Hepatocyte (in vitro differentiated cells): ENCODE data around the gene TAPBPL. TPM values are rescaled to one million over a fixed set of nuclear protein-coding genes. Genes with fewer than 3 reads are reported as not detected.
A peak's percentile ranks its signal among the peaks of the same experiment; 100 is the strongest.
"Not testable (repeated sequence)": the region's sequence is repeated elsewhere in the genome, so short reads cannot be mapped to it uniquely, and the experiment has no call there.

Experiments
- DNase-seq: peaks from one replicate; pipeline ENCODE4 v3.0.0-alpha.2; 2016; ENCODE audit warnings: low spot score
- H2AFZ ChIP-seq: fragments of 200-600 bp; sonication (generic); 2 replicates; pipeline ENCODE4 v1.6.0; 2016; ENCODE audit warnings: antibody characterized with exemption, mild to moderate bottlenecking
- H3K27ac ChIP-seq: fragments of 200-600 bp; sonication (generic); 2 replicates; pipeline ENCODE4 v1.5.1; 2016; ENCODE audit warnings: mild to moderate bottlenecking
- H3K27me3 ChIP-seq: fragments of 200-600 bp; sonication (generic); 2 replicates; pipeline ENCODE4 v1.6.1; 2016
- H3K36me3 ChIP-seq: fragments of 200-600 bp; sonication (generic); replicated peaks from 2 replicates; pipeline ENCODE4 v1.5.1; 2016; ENCODE audit warnings: low read depth; ENCODE audit not compliant: insufficient read depth
- H3K4me1 ChIP-seq: fragments of 200-600 bp; sonication (generic); 2 replicates; pipeline ENCODE4 v1.5.1; 2016; ENCODE audit warnings: mild to moderate bottlenecking, moderate library complexity; ENCODE audit not compliant: insufficient read depth
- H3K4me2 ChIP-seq: fragments of 200-600 bp; sonication (generic); 2 replicates; pipeline ENCODE4 v1.6.0; 2016
- H3K4me3 ChIP-seq: fragments of 200-600 bp; sonication (generic); 2 replicates; pipeline ENCODE4 v1.5.1; 2016; ENCODE audit warnings: mild to moderate bottlenecking
- H3K79me2 ChIP-seq: fragments of 200-600 bp; sonication (generic); 2 replicates; pipeline ENCODE4 v1.6.0; 2017; ENCODE audit warnings: mild to moderate bottlenecking
- H3K9me2 ChIP-seq: fragments of 200-600 bp; sonication (generic); replicated peaks from 2 replicates; pipeline ENCODE4 v1.6.0; 2017; ENCODE audit warnings: mild to moderate bottlenecking; ENCODE audit not compliant: insufficient read depth
- H3K9me3 ChIP-seq: fragments of 200-600 bp; sonication (generic); 2 replicates; pipeline ENCODE4 v1.5.1; 2016; ENCODE audit warnings: low read depth, mild to moderate bottlenecking
- H4K20me1 ChIP-seq: fragments of 200-600 bp; sonication (generic); 2 replicates; pipeline ENCODE4 v1.6.0; 2016; ENCODE audit warnings: mild to moderate bottlenecking; ENCODE audit not compliant: insufficient read depth, poor library complexity, severe bottlenecking
- EZH2 ChIP-seq: fragments of 200-600 bp; sonication (generic); IDR thresholded peaks from 2 replicates; pipeline ENCODE4 v1.6.1; 2016; ENCODE audit warnings: antibody characterized with exemption, mild to moderate bottlenecking, borderline replicate concordance
- EZH2phosphoT487 ChIP-seq: fragments of 200-600 bp; sonication (generic); IDR thresholded peaks from one replicate; pipeline ENCODE4 v1.6.1; 2018; ENCODE audit warnings: antibody characterized with exemption, mild to moderate bottlenecking, low read depth, moderate library complexity; ENCODE audit not compliant: unreplicated experiment, severe bottlenecking
- WGBS: methylation state at CpG from one replicate; pipeline ENCODE4 v1.1.6; 2016; ENCODE audit warnings: low lambda C conversion rate; ENCODE audit errors: missing lambda C conversion rate; 5-methylcytosine and 5-hydroxymethylcytosine counted together
- polyA plus RNA-seq: library from polyadenylated mRNA; unstranded; fragments of >200 nt; fragmentation: Nextera tagmentation; extraction: Ambion mirVana; gene quantifications from 2 replicates; pipeline ENCODE4 v1.2.1, GENCODE V29; 2016
- total RNA-seq: library from RNA; depleted of rRNA; stranded (reverse); fragments of >200 nt; gene quantifications from 2 replicates; pipeline ENCODE4 v1.2.3, GENCODE V29; 2014
- TF ChIP-seq, protein P1 (sequence below): fragments of 200-600 bp; sonication (generic); IDR thresholded peaks from 2 replicates; pipeline ENCODE4 v1.5.1; 2016; ENCODE audit warnings: antibody characterized with exemption, mild to moderate bottlenecking; ENCODE audit not compliant: poor library complexity

TAPBPL gene
- total and polyA plus RNA-seq, 2 experiments from 2014 or later: 8.2 to 9.7 TPM

DNA sequence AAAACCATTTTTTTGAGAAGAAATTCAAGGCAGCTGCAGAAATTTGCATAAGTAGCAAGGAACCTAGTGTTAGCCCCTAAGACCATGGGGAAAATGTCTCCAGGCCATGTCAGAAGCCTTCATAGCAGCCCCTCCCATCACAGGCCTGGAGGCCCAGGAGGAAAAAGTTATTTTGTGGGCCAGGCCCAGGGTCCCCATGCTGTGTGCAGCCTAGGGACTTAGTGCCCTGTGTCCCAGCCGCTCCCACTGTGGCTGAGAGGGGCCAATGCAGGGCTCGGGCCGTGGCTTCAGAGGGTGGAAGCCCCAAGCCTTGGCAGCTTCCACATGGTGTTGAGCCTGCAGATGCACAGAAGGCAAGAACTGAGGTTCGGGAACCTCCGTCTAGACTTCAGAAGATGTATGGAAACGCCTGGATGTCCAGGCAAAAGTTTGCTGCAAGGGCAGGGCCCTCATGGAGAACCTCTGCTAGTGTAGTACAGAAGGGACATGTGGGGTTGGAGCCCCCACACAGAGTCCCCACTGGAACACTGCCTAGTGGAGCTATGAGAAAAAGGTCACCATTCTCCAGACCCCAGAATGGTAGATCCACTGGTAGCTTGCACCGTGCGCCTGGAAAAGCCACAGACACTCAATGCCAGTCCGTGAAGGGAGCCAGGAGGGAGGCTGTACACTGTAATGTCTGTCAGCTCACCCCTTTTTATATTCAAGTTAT is 15.9 kb downstream of the TAPBPL start:
- peaks cover 13% of the 10 kb centered on the region for H3K79me2 ChIP-seq
- not testable (repeated sequence) for DNase-seq, H3K27ac ChIP-seq, H3K36me3 ChIP-seq, H3K9me3 ChIP-seq, H3K27me3 ChIP-seq, H2AFZ ChIP-seq, H3K4me2 ChIP-seq, H3K4me1 ChIP-seq, H3K4me3 ChIP-seq, H4K20me1 ChIP-seq, H3K9me2 ChIP-seq
- 95% methylated on average over 9 of the region's 9 CpGs for WGBS

DNA sequence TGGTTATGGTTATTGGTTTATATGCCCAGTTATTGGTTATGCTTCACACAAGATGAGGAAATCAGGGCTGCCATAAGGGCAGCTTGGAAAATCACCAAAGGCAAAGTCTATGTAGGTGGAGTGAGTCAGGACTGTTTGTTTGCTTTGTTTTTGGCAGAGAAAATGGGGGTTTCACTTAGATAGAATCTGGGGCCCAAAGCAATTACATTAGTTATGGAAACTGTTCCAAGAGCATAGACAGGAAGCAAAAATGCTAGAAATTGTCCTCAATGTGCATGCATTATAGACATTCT is 16.4 kb downstream of the TAPBPL start:
- peaks cover 7% of the 10 kb centered on the region for H3K4me1 ChIP-seq
- peaks cover 13% of the 10 kb centered on the region for H3K79me2 ChIP-seq
- no peak overlapping the region for H2AFZ ChIP-seq
- no peak for DNase-seq
- H4K20me1 ChIP-seq: no peaks in the 10 kb centered on the region
- H3K9me2 ChIP-seq: no peaks in the 10 kb centered on the region
- H3K4me3 ChIP-seq: no peak overlapping the region
- H3K9me3 ChIP-seq: no peaks in the 10 kb centered on the region
- TF ChIP-seq, protein P1, sequence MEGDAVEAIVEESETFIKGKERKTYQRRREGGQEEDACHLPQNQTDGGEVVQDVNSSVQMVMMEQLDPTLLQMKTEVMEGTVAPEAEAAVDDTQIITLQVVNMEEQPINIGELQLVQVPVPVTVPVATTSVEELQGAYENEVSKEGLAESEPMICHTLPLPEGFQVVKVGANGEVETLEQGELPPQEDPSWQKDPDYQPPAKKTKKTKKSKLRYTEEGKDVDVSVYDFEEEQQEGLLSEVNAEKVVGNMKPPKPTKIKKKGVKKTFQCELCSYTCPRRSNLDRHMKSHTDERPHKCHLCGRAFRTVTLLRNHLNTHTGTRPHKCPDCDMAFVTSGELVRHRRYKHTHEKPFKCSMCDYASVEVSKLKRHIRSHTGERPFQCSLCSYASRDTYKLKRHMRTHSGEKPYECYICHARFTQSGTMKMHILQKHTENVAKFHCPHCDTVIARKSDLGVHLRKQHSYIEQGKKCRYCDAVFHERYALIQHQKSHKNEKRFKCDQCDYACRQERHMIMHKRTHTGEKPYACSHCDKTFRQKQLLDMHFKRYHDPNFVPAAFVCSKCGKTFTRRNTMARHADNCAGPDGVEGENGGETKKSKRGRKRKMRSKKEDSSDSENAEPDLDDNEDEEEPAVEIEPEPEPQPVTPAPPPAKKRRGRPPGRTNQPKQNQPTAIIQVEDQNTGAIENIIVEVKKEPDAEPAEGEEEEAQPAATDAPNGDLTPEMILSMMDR: no peak
- no peak for TF ChIP-seq EZH2
- no peak for TF ChIP-seq EZH2phosphoT487
- H3K27ac ChIP-seq: no peak overlapping the region
- no peaks in the 10 kb centered on the region for H3K36me3 ChIP-seq
- no peaks in the 10 kb centered on the region for H3K27me3 ChIP-seq
- no peak overlapping the region for H3K4me2 ChIP-seq

DNA sequence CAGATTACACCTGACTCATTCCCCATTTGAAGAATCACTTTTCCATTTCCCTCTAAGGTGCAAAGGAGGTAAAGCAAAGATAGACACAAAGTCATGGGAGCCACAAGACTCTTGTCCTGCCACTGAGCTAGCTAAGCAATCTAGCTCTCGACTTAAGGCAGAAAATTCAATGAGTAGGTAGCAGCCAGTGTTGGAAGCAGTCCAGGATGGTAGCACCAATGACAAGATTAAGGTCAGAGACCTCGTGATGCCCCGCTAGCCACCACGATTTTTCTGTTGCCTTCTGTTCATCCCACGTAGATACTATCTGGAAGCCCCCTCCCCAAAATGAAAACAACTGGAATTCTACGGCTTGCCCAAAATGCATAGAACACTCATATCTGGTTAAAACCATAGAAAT is 17.2 kb downstream of the TAPBPL start:
- no peak overlapping the region for H2AFZ ChIP-seq
- H3K4me2 ChIP-seq: peak overlapping the region; percentile 97
- no peak for DNase-seq
- H3K9me3 ChIP-seq: no peaks in the 10 kb centered on the region
- H3K27ac ChIP-seq: no peak overlapping the region
- peaks cover 7% of the 10 kb centered on the region for H3K4me1 ChIP-seq
- no peaks in the 10 kb centered on the region for H4K20me1 ChIP-seq
- H3K79me2 ChIP-seq: peaks cover 13% of the 10 kb centered on the region
- no peaks in the 10 kb centered on the region for H3K9me2 ChIP-seq
- TF ChIP-seq EZH2phosphoT487: no peak
- WGBS: 91% methylated on average over 6 of the region's 6 CpGs
- no peaks in the 10 kb centered on the region for H3K27me3 ChIP-seq
- H3K36me3 ChIP-seq: no peaks in the 10 kb centered on the region
- no peak overlapping the region for H3K4me3 ChIP-seq

DNA sequence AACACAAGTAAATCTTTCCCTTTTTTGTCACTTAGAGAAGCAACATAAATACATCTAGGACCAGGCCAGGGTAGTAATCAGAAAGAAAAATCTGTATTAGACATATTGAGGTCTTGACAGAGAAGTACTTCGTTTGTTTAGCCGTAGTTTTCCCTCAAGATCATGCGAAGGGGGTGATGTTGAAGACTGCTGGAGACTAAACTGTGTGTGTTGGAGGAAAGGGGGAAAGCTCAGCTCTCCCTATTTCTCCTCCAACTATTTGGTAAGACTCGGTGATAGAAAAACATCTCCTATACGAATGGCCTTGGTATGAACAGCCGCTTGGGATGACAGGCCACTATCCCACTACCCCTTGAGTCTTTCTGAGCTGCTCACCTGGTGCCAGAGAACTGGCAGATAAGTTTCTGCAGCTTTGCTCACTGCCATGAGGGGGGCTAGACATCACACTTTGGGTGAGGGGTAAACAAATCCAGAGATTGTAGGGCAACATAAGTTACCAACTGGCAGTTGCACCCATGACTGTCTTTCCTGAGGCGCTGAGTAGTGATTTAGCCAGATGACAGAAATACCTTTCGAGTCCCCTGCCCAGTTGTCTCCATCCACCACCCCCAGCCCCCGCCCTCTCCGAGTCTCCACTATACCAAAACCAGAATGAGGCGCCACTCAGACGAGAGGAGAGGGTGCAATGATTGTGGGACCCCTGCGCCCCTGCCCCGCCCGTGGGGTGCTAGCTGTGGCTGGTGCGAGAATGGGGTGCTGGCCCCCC is 17.9 kb downstream of the TAPBPL start:
- Histone ChIP-seq H2AFZ (peak overlapping the region; percentile 69), H3K4me1 (peaks cover 7% of the 10 kb centered on the region)

More for the DNA sequence above, 17.9 kb downstream of the TAPBPL start:
- WGBS: 27% methylated on average over 15 of the region's 16 CpGs
- no peaks in the 10 kb centered on the region for H3K27me3 ChIP-seq
- peak overlapping the region; percentile 97 for H3K4me2 ChIP-seq
- no peaks in the 10 kb centered on the region for H4K20me1 ChIP-seq
- no peaks in the 10 kb centered on the region for H3K36me3 ChIP-seq
- no peaks in the 10 kb centered on the region for H3K9me3 ChIP-seq
- peak overlapping the region; percentile 77 for H3K4me3 ChIP-seq
- H3K27ac ChIP-seq: peak overlapping the region; percentile 87
- TF ChIP-seq EZH2phosphoT487: no peak
- H3K79me2 ChIP-seq: peaks cover 13% of the 10 kb centered on the region
- H3K9me2 ChIP-seq: no peaks in the 10 kb centered on the region
- DNase-seq: no peak
